HepG2 (cell line): Measurements from ENCODE around the gene NKIRAS1. TPM values are rescaled to one million over a fixed set of nuclear protein-coding genes. Genes with fewer than 3 reads are reported as not detected.

Experiments
- ARHGAP35 ChIP-seq: sonication (generic); formaldehyde crosslinking; IDR thresholded peaks from 2 replicates; pipeline ENCODE4 v1.9.0; 2022; ENCODE audit warnings: mild to moderate bottlenecking, inconsistent platforms, moderate library complexity, missing genetic modification reagents, borderline replicate concordance
- DMTF1 ChIP-seq: sonication (generic); formaldehyde crosslinking; IDR thresholded peaks from 2 replicates; pipeline ENCODE4 v1.4.0; 2020; ENCODE audit warnings: mild to moderate bottlenecking, missing genetic modification reagents
- HDAC1 ChIP-seq: sonication (generic); formaldehyde crosslinking; IDR thresholded peaks from 2 replicates; pipeline ENCODE4 v1.5.1; 2020; ENCODE audit warnings: mild to moderate bottlenecking, missing genetic modification reagents
- ISX ChIP-seq: sonication (generic); formaldehyde crosslinking; conservative IDR thresholded peaks from 2 replicates; pipeline ENCODE4 v1.5.0; 2020; ENCODE audit warnings: missing genetic modification reagents
- MAFF ChIP-seq: IDR thresholded peaks from 2 replicates; pipeline ENCODE4 v1.6.1; 2011; ENCODE audit warnings: low read depth, low read length, improper control_type of control experiment
- MYPOP ChIP-seq: sonication (generic); formaldehyde crosslinking; IDR thresholded peaks from 2 replicates; pipeline ENCODE4 v1.8.1; 2023; ENCODE audit warnings: mild to moderate bottlenecking, moderate library complexity, missing genetic modification reagents
- PHF8 ChIP-seq: sonication (generic); formaldehyde crosslinking; IDR thresholded peaks from 2 replicates; pipeline ENCODE4 v1.5.0; 2020; ENCODE audit warnings: missing genetic modification reagents
- POLR2A ChIP-seq, 2 experiments: IDR thresholded peaks; 2 replicates each; pipeline ENCODE4 v1.6.1; 2011; ENCODE audit warnings: low read depth in 2 of 2, low read length in 2 of 2, mild to moderate bottlenecking in 1 of 2, moderate library complexity in 1 of 2; ENCODE audit not compliant: insufficient read depth in 1 of 2
- RBAK ChIP-seq: sonication (generic); formaldehyde crosslinking; IDR thresholded peaks from 2 replicates; pipeline ENCODE4 v1.5.1; 2020; ENCODE audit warnings: mild to moderate bottlenecking, missing genetic modification reagents
- RORA ChIP-seq: sonication (generic); formaldehyde crosslinking; IDR thresholded peaks from 2 replicates; pipeline ENCODE4 v1.5.0; 2020; ENCODE audit warnings: mild to moderate bottlenecking, missing genetic modification reagents, moderate library complexity
- SP2 ChIP-seq: sonication (generic); formaldehyde crosslinking; IDR thresholded peaks from 2 replicates; pipeline ENCODE4 v1.5.1; 2020; ENCODE audit warnings: mild to moderate bottlenecking, missing genetic modification reagents
- SRY ChIP-seq: sonication (generic); formaldehyde crosslinking; IDR thresholded peaks from 2 replicates; pipeline ENCODE4 v1.8.0; 2022; ENCODE audit warnings: mild to moderate bottlenecking, missing genetic modification reagents
- ZBTB33 ChIP-seq: sonication (generic); formaldehyde crosslinking; IDR thresholded peaks from 2 replicates; pipeline ENCODE4 v1.4.0; 2020; ENCODE audit warnings: missing genetic modification reagents
- ZBTB34 ChIP-seq: sonication (generic); formaldehyde crosslinking; IDR thresholded peaks from 2 replicates; pipeline ENCODE4 v1.8.0; 2022; ENCODE audit warnings: mild to moderate bottlenecking, missing genetic modification reagents
- ZBTB37 ChIP-seq: sonication (generic); formaldehyde crosslinking; IDR thresholded peaks from 2 replicates; pipeline ENCODE4 v1.4.0; 2020; ENCODE audit warnings: mild to moderate bottlenecking, missing genetic modification reagents
- ZKSCAN5 ChIP-seq: sonication (generic); formaldehyde crosslinking; IDR thresholded peaks from 2 replicates; pipeline ENCODE4 v1.5.1; 2020; ENCODE audit warnings: mild to moderate bottlenecking, missing genetic modification reagents
- ZNF17 ChIP-seq: sonication (generic); formaldehyde crosslinking; IDR thresholded peaks from 2 replicates; pipeline ENCODE4 v1.5.0; 2020; ENCODE audit warnings: mild to moderate bottlenecking, missing genetic modification reagents
- ZNF296 ChIP-seq: sonication (generic); formaldehyde crosslinking; conservative IDR thresholded peaks from 2 replicates; pipeline ENCODE4 v1.5.0; 2020; ENCODE audit warnings: mild to moderate bottlenecking, missing genetic modification reagents
- ZNF317 ChIP-seq: sonication (generic); formaldehyde crosslinking; IDR thresholded peaks from 2 replicates; pipeline ENCODE4 v1.5.0; 2020; ENCODE audit warnings: mild to moderate bottlenecking, missing genetic modification reagents
- ZNF773 ChIP-seq: sonication (generic); formaldehyde crosslinking; IDR thresholded peaks from 2 replicates; pipeline ENCODE4 v1.4.0; 2020; ENCODE audit warnings: missing genetic modification reagents, borderline replicate concordance
- ZNF839 ChIP-seq: sonication (generic); formaldehyde crosslinking; IDR thresholded peaks from 2 replicates; pipeline ENCODE4 v1.4.0; 2020; ENCODE audit warnings: missing genetic modification reagents, mild to moderate bottlenecking, borderline replicate concordance
- polyA plus RNA-seq, 8 experiments: library from polyadenylated mRNA; depleted of rRNA in 3 of 8; stranded (reverse) in 7 of 8; unstranded in 1 of 8; fragments of >200 nt; fragmentation: Illumina TruSeq in 4 of 8; extraction: Trizol in 4 of 8; gene quantifications; 2 replicates each; pipeline versions ENCODE4 v1.2.1 to v1.2.3, GENCODE V29; 2011 to 2016; ENCODE audit warnings: low read depth in 4 of 8, missing spikeins in 1 of 8, mixed read lengths in 1 of 8; ENCODE audit not compliant: insufficient read depth in 1 of 8
- total RNA-seq, 5 experiments: library from RNA; depleted of rRNA; stranded (reverse); fragments of >200 nt; fragmentation: Illumina TruSeq; extraction: Trizol; gene quantifications; 2 replicates each; pipeline ENCODE4 v1.2.3, GENCODE V29; 2016; ENCODE audit warnings: low read depth in 1 of 5

Gene NKIRAS1
- total and polyA plus RNA-seq, 2 of the 13 experiments (the other 11 are each of a cell fraction or from before 2014, with no cell fraction given), result 4.3 to 8.0 TPM

- no peak for TF ChIP-seq DMTF1 (CRISPR knock-in tag)
- TF ChIP-seq SP2, result peak; percentile 64
- TF ChIP-seq ZNF296, result peak; percentile 12; the same call in 1 of the 2 replicates
- peak; percentile 100 for TF ChIP-seq POLR2A (IDR thresholded peaks at IDR 0.05; ENCODE audit: insufficient read depth in 1 of 2, low read depth in 2 of 2, low read length in 2 of 2)
- TF ChIP-seq ZBTB34 (CRISPR knock-in tag), result no peak
- TF ChIP-seq RBAK (CRISPR knock-in tag), result no peak; the same call in 1 of the 2 replicates
- no peak; the same call in 1 of the 2 replicates for TF ChIP-seq ARHGAP35 (CRISPR knock-in tag)
- no peak for TF ChIP-seq MAFF
- TF ChIP-seq ZBTB37 (CRISPR knock-in tag), result no peak
- TF ChIP-seq MYPOP (CRISPR knock-in tag), result peak; percentile 93
- 0 out of 2 replicates have a peak, but pooled peaks have one; percentile 41 for TF ChIP-seq ZKSCAN5 (CRISPR knock-in tag)
- peak; percentile 82 for TF ChIP-seq ZNF317
- TF ChIP-seq ISX (CRISPR knock-in tag), result 0 out of 2 replicates have a peak, but pooled peaks have one; percentile 72
- peak; percentile 46 for TF ChIP-seq HDAC1 (CRISPR knock-in tag)
- peak; percentile 70; the same call in 1 of the 2 replicates for TF ChIP-seq ZNF17 (CRISPR knock-in tag)
- peak; percentile 92 for TF ChIP-seq SRY (CRISPR knock-in tag)
- 0 out of 2 replicates have a peak, but pooled peaks have one; percentile 40 for TF ChIP-seq ZNF773 (CRISPR knock-in tag)
- peak; percentile 92 for TF ChIP-seq PHF8 (CRISPR knock-in tag)
- peak; percentile 56; the same call in 1 of the 2 replicates for TF ChIP-seq ZBTB33 (CRISPR knock-in tag)
- no peak for TF ChIP-seq RORA (CRISPR knock-in tag)
- TF ChIP-seq ZNF839, result peak; percentile 94; the same call in 1 of the 2 replicates
These were observed at the start of gene NKIRAS1, which contains the start of gene RPL15 (continued) for GRCh38 chr3:23916886-23917678.
